ENCODE measurements around the gene TSC22D2. TPM values are rescaled to one million over a fixed set of nuclear protein-coding genes. Genes with fewer than 3 reads are reported as not detected.

The TSC22D2 gene
- total and polyA plus RNA-seq, 10 of the 15 experiments (the other 5 are each of a cell fraction or from before 2014, with no cell fraction given): 7.4 to 19.4 (median 10.9) TPM

DNA sequence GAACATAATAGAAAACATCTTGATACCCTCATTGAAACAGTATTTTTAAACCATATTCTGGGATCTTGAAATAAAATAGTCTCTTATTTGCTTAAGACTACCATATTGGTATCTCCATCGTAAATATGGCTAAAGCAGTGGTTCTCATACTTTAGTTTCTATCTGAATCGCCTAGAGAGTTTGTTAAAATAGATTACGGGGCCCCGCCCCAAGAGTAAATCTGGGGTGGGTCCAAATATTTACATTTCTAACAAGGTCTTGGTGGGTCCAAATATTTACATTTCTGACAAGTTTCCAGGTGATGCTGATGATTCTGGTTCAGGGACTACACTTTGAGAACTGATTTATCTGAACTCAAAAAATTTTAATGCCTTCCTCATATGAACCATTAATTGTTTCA is 45.3 kb downstream of the TSC22D2 start (continued):
- TF ChIP-seq, protein P1, sequence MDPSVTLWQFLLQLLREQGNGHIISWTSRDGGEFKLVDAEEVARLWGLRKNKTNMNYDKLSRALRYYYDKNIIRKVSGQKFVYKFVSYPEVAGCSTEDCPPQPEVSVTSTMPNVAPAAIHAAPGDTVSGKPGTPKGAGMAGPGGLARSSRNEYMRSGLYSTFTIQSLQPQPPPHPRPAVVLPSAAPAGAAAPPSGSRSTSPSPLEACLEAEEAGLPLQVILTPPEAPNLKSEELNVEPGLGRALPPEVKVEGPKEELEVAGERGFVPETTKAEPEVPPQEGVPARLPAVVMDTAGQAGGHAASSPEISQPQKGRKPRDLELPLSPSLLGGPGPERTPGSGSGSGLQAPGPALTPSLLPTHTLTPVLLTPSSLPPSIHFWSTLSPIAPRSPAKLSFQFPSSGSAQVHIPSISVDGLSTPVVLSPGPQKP (IDR thresholded peaks at IDR 0.05; ENCODE audit: low read depth, low read length): no peak
- TF ChIP-seq, protein P2, sequence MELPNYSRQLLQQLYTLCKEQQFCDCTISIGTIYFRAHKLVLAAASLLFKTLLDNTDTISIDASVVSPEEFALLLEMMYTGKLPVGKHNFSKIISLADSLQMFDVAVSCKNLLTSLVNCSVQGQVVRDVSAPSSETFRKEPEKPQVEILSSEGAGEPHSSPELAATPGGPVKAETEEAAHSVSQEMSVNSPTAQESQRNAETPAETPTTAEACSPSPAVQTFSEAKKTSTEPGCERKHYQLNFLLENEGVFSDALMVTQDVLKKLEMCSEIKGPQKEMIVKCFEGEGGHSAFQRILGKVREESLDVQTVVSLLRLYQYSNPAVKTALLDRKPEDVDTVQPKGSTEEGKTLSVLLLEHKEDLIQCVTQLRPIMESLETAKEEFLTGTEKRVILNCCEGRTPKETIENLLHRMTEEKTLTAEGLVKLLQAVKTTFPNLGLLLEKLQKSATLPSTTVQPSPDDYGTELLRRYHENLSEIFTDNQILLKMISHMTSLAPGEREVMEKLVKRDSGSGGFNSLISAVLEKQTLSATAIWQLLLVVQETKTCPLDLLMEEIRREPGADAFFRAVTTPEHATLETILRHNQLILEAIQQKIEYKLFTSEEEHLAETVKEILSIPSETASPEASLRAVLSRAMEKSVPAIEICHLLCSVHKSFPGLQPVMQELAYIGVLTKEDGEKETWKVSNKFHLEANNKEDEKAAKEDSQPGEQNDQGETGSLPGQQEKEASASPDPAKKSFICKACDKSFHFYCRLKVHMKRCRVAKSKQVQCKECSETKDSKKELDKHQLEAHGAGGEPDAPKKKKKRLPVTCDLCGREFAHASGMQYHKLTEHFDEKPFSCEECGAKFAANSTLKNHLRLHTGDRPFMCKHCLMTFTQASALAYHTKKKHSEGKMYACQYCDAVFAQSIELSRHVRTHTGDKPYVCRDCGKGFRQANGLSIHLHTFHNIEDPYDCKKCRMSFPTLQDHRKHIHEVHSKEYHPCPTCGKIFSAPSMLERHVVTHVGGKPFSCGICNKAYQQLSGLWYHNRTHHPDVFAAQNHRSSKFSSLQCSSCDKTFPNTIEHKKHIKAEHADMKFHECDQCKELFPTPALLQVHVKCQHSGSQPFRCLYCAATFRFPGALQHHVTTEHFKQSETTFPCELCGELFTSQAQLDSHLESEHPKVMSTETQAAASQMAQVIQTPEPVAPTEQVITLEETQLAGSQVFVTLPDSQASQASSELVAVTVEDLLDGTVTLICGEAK (IDR thresholded peaks at IDR 0.05; ENCODE audit: borderline replicate concordance): no peak
- TF ChIP-seq EP300 (IDR thresholded peaks at IDR 0.05; ENCODE audit: borderline replicate concordance in 1 of 2, control insufficient read depth in 1 of 2, low read depth in 2 of 2, low read length in 2 of 2) (no peak), CHD4 (IDR thresholded peaks at IDR 0.05) (no peak), PAX8 (IDR thresholded peaks at IDR 0.05) (no peak), ZNF207 (IDR thresholded peaks at IDR 0.05; ENCODE audit: borderline replicate concordance) (no peak), HDAC6 (IDR thresholded peaks at IDR 0.05; ENCODE audit: unreplicated experiment) (no peak), ATF7 (IDR thresholded peaks at IDR 0.05; ENCODE audit: low read depth) (no peak), ZNF274 (IDR thresholded peaks at IDR 0.05; ENCODE audit: insufficient read depth, insufficient read length) (no peak), ZBED1 (IDR thresholded peaks at IDR 0.05; ENCODE audit: borderline replicate concordance) (no peak)
- TF ChIP-seq, protein P3, sequence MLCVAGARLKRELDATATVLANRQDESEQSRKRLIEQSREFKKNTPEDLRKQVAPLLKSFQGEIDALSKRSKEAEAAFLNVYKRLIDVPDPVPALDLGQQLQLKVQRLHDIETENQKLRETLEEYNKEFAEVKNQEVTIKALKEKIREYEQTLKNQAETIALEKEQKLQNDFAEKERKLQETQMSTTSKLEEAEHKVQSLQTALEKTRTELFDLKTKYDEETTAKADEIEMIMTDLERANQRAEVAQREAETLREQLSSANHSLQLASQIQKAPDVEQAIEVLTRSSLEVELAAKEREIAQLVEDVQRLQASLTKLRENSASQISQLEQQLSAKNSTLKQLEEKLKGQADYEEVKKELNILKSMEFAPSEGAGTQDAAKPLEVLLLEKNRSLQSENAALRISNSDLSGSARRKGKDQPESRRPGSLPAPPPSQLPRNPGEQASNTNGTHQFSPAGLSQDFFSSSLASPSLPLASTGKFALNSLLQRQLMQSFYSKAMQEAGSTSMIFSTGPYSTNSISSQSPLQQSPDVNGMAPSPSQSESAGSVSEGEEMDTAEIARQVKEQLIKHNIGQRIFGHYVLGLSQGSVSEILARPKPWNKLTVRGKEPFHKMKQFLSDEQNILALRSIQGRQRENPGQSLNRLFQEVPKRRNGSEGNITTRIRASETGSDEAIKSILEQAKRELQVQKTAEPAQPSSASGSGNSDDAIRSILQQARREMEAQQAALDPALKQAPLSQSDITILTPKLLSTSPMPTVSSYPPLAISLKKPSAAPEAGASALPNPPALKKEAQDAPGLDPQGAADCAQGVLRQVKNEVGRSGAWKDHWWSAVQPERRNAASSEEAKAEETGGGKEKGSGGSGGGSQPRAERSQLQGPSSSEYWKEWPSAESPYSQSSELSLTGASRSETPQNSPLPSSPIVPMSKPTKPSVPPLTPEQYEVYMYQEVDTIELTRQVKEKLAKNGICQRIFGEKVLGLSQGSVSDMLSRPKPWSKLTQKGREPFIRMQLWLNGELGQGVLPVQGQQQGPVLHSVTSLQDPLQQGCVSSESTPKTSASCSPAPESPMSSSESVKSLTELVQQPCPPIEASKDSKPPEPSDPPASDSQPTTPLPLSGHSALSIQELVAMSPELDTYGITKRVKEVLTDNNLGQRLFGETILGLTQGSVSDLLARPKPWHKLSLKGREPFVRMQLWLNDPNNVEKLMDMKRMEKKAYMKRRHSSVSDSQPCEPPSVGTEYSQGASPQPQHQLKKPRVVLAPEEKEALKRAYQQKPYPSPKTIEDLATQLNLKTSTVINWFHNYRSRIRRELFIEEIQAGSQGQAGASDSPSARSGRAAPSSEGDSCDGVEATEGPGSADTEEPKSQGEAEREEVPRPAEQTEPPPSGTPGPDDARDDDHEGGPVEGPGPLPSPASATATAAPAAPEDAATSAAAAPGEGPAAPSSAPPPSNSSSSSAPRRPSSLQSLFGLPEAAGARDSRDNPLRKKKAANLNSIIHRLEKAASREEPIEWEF (IDR thresholded peaks at IDR 0.05; ENCODE audit: insufficient replicate concordance, low read depth, low read length): no peak
- TF ChIP-seq, protein P4, sequence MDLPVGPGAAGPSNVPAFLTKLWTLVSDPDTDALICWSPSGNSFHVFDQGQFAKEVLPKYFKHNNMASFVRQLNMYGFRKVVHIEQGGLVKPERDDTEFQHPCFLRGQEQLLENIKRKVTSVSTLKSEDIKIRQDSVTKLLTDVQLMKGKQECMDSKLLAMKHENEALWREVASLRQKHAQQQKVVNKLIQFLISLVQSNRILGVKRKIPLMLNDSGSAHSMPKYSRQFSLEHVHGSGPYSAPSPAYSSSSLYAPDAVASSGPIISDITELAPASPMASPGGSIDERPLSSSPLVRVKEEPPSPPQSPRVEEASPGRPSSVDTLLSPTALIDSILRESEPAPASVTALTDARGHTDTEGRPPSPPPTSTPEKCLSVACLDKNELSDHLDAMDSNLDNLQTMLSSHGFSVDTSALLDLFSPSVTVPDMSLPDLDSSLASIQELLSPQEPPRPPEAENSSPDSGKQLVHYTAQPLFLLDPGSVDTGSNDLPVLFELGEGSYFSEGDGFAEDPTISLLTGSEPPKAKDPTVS (IDR thresholded peaks at IDR 0.05; ENCODE audit: low read depth, low read length): no peak

All from GM12878 (cell line).